B cell (primary cell): ENCODE results near the gene CRYAA. TPM values are rescaled to one million over a fixed set of nuclear protein-coding genes. Genes with fewer than 3 reads are reported as not detected.

ENCODE experiments used
- ATAC-seq: fragments of 200-7000 bp; cut with Tn5 transposase; one replicate; pipeline ENCODE4 v1.10.0; 2021; ENCODE audit warnings: low read depth, mild to moderate bottlenecking, moderate number of reproducible peaks, moderate library complexity
- CTCF ChIA-PET: fragments of 350-600 bp; sonication (Branson Sonifier 250); formaldehyde crosslinking; loops from one replicate; lab custom pipeline; 2021; ENCODE audit warnings: antibody characterized with exemption, inconsistent platforms; lab: Charles Lee
- POLR2A ChIA-PET: fragments of 350-600 bp; sonication (Branson Sonifier 250); formaldehyde crosslinking; loops from one replicate; lab custom pipeline; 2021; ENCODE audit warnings: antibody characterized with exemption; lab: Charles Lee
- DNase-seq: peaks from one replicate; pipeline ENCODE4 v3.0.0; 2013
- H2AFZ ChIP-seq: 2 replicates; pipeline ENCODE4 v1.6.1; 2012; ENCODE audit warnings: mild to moderate bottlenecking, low read depth, low read length; ENCODE audit not compliant: insufficient read depth, poor library complexity, severe bottlenecking
- H3K27ac ChIP-seq, 2 donors: 1 replicate in 1 of 2; 2 replicates in 1 of 2; pipeline ENCODE4 v1.5.1; 2012 to 2013; ENCODE audit warnings: low read length in 2 of 2, mild to moderate bottlenecking in 2 of 2, moderate library complexity in 1 of 2
- H3K27me3 ChIP-seq, 4 experiments: fragments of 200-600 bp in 1 of 4; sonication (generic) in 1 of 4; replicated peaks in 1 of 4; 1 replicate in 2 of 4; 2 replicates in 2 of 4; pipeline versions ENCODE4 v1.6.1 to v1.7.0; 2013 to 2016; ENCODE audit warnings: low read length in 3 of 4, mild to moderate bottlenecking in 2 of 4, mixed read lengths in 1 of 4, moderate library complexity in 1 of 4; ENCODE audit not compliant: insufficient read depth in 4 of 4, control insufficient read depth in 3 of 4; ENCODE audit errors: control extremely low read depth in 1 of 4
- H3K36me3 ChIP-seq, 2 experiments: replicated peaks in 1 of 2; 1 replicate in 1 of 2; 2 replicates in 1 of 2; pipeline versions ENCODE4 v1.6.1 to v1.7.1; 2013; ENCODE audit warnings: low read length in 1 of 2; ENCODE audit not compliant: insufficient read depth in 2 of 2, control insufficient read depth in 1 of 2; ENCODE audit errors: control extremely low read depth in 1 of 2, extremely low read depth in 1 of 2
- H3K4me1 ChIP-seq, 2 donors: fragments of 200-600 bp in 1 of 2; sonication (generic) in 1 of 2; 1 replicate in 1 of 2; 2 replicates in 1 of 2; pipeline versions ENCODE4 v1.5.1 to v1.6.1; 2013 to 2017; ENCODE audit warnings: low read length in 2 of 2; ENCODE audit not compliant: control insufficient read depth in 2 of 2, insufficient read depth in 2 of 2
- H3K4me2 ChIP-seq: replicated peaks from 2 replicates; pipeline ENCODE3; 2012; ENCODE audit warnings: mild to moderate bottlenecking, low read depth, low read length; ENCODE audit not compliant: poor library complexity, severe bottlenecking
- H3K4me3 ChIP-seq, 5 experiments: fragments of 200-600 bp in 1 of 5; sonication (generic) in 1 of 5; 1 replicate in 3 of 5; 2 replicates in 2 of 5; pipeline versions ENCODE4 v1.5.1 to v1.7.0; 2011 to 2016; ENCODE audit warnings: low read length in 4 of 5, mild to moderate bottlenecking in 4 of 5, low read depth in 2 of 5, control low read depth in 1 of 5, moderate library complexity in 1 of 5; ENCODE audit not compliant: insufficient read depth in 1 of 5; ENCODE audit errors: control extremely low read depth in 1 of 5, extremely low read depth in 1 of 5
- H3K79me2 ChIP-seq: fragments of 200-600 bp; sonication (generic); one replicate; pipeline ENCODE4 v1.6.0; 2016; ENCODE audit warnings: low read length; ENCODE audit not compliant: control insufficient read depth, insufficient read depth
- H3K9ac ChIP-seq: fragments of 200-600 bp; sonication (generic); 2 replicates; pipeline ENCODE4 v1.6.1; 2017; ENCODE audit warnings: mild to moderate bottlenecking, low read length, moderate library complexity
- H3K9me3 ChIP-seq, 3 donors: one replicate each; pipeline versions ENCODE4 v1.6.1 to v1.7.1; 2013; ENCODE audit warnings: low read length in 2 of 3; ENCODE audit not compliant: control insufficient read depth in 2 of 3, insufficient read depth in 1 of 3; ENCODE audit errors: control extremely low read depth in 1 of 3
- H4K20me1 ChIP-seq: 2 replicates; pipeline ENCODE4 v1.6.0; 2012; ENCODE audit warnings: mild to moderate bottlenecking, low read length; ENCODE audit not compliant: insufficient read depth, control insufficient read depth, poor library complexity, severe bottlenecking
- H3K27ac Mint-ChIP-seq: one replicate; pipeline ENCODE4 v1.8.0; 2021; ENCODE audit warnings: mixed read lengths
- H3K27me3 Mint-ChIP-seq: one replicate; pipeline ENCODE4 v1.8.0; 2021; ENCODE audit warnings: mixed read lengths
- H3K4me1 Mint-ChIP-seq: one replicate; pipeline ENCODE4 v1.8.0; 2021; ENCODE audit warnings: mixed read lengths
- H3K4me3 Mint-ChIP-seq: one replicate; pipeline ENCODE4 v1.8.0; 2021; ENCODE audit warnings: mixed read lengths
- H3K9me3 Mint-ChIP-seq: one replicate; pipeline ENCODE4 v1.8.0; 2022; ENCODE audit warnings: mixed read lengths; ENCODE audit not compliant: insufficient read depth
- EZH2 ChIP-seq: IDR thresholded peaks from 2 replicates; pipeline ENCODE4 v1.6.1; 2012; ENCODE audit warnings: borderline replicate concordance, low read depth, mild to moderate bottlenecking, moderate library complexity, low read length; ENCODE audit not compliant: insufficient read depth, poor library complexity, severe bottlenecking
- WGBS: methylation state at CpG from one replicate; pipeline ENCODE4 v1.1.5; 2013; ENCODE audit warnings: missing lambda C conversion rate; ENCODE audit not compliant: insufficient coverage; 5-methylcytosine and 5-hydroxymethylcytosine counted together
- intact Hi-C: fragments of 100-400 bp; cut with micrococcal nuclease; formaldehyde crosslinking; loops from one replicate; pipeline ENCODE4 v1.10.0; 2022
- polyA plus RNA-seq: library from polyadenylated mRNA; depleted of rRNA; stranded (reverse); fragments of >200 nt; gene quantifications from 2 replicates; pipeline ENCODE4 v1.2.3, GENCODE V29; 2012
- total RNA-seq, 2 donors: library from RNA; stranded (reverse); fragments of 120-200 nt in 1 of 2; gene quantifications; 1 replicate in 1 of 2; 2 replicates in 1 of 2; pipeline versions ENCODE4 v1.2.3 to v1.2.4, GENCODE V29; 2013 to 2022
- TF ChIP-seq, protein P1 (sequence below): fragments of 200-600 bp; IDR thresholded peaks from one replicate; pipeline ENCODE4 v1.8.0; 2022; ENCODE audit warnings: antibody characterized with exemption, mild to moderate bottlenecking

CRYAA gene
- total and polyA plus RNA-seq, 2 donors (not counting 1 experiment from before 2014, with no cell fraction given): not detected

DNA sequence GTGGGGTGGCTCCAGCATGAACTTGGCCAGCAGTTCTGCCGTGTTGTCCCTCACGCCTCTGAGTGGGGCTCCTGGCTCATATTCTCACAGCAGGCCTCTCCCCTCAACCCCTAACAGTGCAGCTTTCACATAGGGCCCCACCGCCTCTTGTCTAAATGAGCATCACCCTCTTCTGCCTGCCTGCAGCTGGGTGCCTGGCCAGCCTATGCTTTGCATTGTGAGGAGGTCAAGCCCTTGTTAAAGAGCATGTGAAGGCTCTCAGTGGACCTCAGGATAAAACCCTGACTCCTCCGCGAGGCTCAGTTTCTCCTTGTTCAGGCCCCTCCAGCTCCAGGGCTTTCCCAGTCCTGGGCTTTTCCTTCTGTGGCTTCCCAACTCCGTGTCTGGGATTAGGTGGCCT is 34.8 kb downstream of the CRYAA start:
- Histone ChIP-seq H3K36me3 (no peaks in the 10 kb centered on the region), H3K4me2 (no peak overlapping the region), H3K4me3 (no peak overlapping the region), H3K27ac (no peak overlapping the region), H4K20me1 (no peaks in the 10 kb centered on the region), H3K79me2 (no peaks in the 10 kb centered on the region), H3K9me3 (peaks cover 8 to 26% (median 20%) of the 10 kb centered on the region in 3 donors), H3K9ac (no peak overlapping the region), H3K27me3 (peaks cover 0 to 10% (median 4%) of the 10 kb centered on the region in 4 experiments), H3K4me1 (no peaks in the 10 kb centered on the region), H2AFZ (no peak overlapping the region)
- intact Hi-C loops: no loop called here
- ChIA-PET POLR2A (no interaction called here), CTCF (no interaction called here)
- peaks cover 11% of the 10 kb centered on the region for H3K9me3 Mint-ChIP-seq
- H3K4me1 Mint-ChIP-seq: no peaks in the 10 kb centered on the region
- WGBS: 96% methylated on average over 5 of the region's 6 CpGs
- TF ChIP-seq, protein P1, sequence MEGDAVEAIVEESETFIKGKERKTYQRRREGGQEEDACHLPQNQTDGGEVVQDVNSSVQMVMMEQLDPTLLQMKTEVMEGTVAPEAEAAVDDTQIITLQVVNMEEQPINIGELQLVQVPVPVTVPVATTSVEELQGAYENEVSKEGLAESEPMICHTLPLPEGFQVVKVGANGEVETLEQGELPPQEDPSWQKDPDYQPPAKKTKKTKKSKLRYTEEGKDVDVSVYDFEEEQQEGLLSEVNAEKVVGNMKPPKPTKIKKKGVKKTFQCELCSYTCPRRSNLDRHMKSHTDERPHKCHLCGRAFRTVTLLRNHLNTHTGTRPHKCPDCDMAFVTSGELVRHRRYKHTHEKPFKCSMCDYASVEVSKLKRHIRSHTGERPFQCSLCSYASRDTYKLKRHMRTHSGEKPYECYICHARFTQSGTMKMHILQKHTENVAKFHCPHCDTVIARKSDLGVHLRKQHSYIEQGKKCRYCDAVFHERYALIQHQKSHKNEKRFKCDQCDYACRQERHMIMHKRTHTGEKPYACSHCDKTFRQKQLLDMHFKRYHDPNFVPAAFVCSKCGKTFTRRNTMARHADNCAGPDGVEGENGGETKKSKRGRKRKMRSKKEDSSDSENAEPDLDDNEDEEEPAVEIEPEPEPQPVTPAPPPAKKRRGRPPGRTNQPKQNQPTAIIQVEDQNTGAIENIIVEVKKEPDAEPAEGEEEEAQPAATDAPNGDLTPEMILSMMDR: no peak
- TF ChIP-seq EZH2: no peak
- H3K27me3 Mint-ChIP-seq: peaks cover 31% of the 10 kb centered on the region
- no peak overlapping the region for H3K4me3 Mint-ChIP-seq
- H3K27ac Mint-ChIP-seq: no peak overlapping the region
- ATAC-seq (no peak), DNase-seq (no peak)

DNA sequence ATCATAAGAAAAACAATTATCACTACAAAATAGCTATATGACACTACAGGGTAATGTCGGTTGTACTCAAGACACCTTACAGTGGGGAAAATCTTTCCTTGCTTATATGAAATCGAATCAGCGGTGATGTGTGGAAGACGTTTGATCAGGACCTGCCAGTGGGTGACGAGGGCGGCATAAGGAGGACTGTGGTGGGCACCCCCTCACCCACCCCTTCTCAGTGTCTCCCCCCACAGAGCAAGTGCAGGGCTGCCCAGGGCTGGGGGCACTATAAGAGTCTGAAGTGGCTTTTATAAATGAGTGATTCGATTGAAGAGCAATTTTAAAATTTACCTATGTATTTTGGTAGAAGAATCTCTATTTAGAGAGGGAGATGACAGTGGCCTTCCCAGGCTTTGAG is 35.8 kb downstream of the CRYAA start:
- H3K36me3 ChIP-seq: no peaks in the 10 kb centered on the region
- no peak overlapping the region for H3K27ac ChIP-seq
- no peaks in the 10 kb centered on the region for H3K79me2 ChIP-seq
- no peak overlapping the region for H3K4me3 ChIP-seq
- ChIA-PET POLR2A (no interaction called here), CTCF (no interaction called here)
- no CpG with 5 or more reads among the region's 7 CpGs for WGBS
- Mint-ChIP-seq H3K27ac (no peak overlapping the region), H3K27me3 (peaks cover 34% of the 10 kb centered on the region), H3K4me1 (no peaks in the 10 kb centered on the region), H3K4me3 (no peak overlapping the region), H3K9me3 (peaks cover 9% of the 10 kb centered on the region)
- H4K20me1 ChIP-seq: no peaks in the 10 kb centered on the region
- peaks cover 4 to 26% (median 17%) of the 10 kb centered on the region in 3 donors for H3K9me3 ChIP-seq
- ATAC-seq: no peak
- intact Hi-C loops: no loop called here
- no peaks in the 10 kb centered on the region for H3K4me1 ChIP-seq
- peaks cover 0 to 15% (median 4%) of the 10 kb centered on the region in 4 experiments for H3K27me3 ChIP-seq
- no peak overlapping the region for H2AFZ ChIP-seq
- H3K9ac ChIP-seq: no peak overlapping the region
- no peak overlapping the region for H3K4me2 ChIP-seq
- TF ChIP-seq, protein P1: no peak
- TF ChIP-seq EZH2: no peak
- no peak for DNase-seq
